Left cardiac atrium (tissue), 4 donors: Measurements from ENCODE around the gene PIK3R4. TPM values are rescaled to one million over a fixed set of nuclear protein-coding genes. Genes with fewer than 3 reads are reported as not detected.

Experiments used
- ATAC-seq, 2 donors: fragments of 200-7000 bp; cut with Tn5 transposase; one replicate each; pipeline ENCODE4 v1.9.1; 2020; ENCODE audit warnings: mild to moderate bottlenecking in 2 of 2, moderate library complexity in 2 of 2
- DNase-seq: peaks from one replicate; pipeline ENCODE4 v3.0.0-alpha.2; 2020
- intact Hi-C, 2 donors: fragments of 100-400 bp; cut with DNase I; formaldehyde crosslinking; loops; one replicate each; pipeline versions ENCODE4 v1.14.1 to v1.15.1; 2022 to 2023
- total RNA-seq, 2 donors: library from RNA; stranded (reverse); fragmentation: NEBNext Ultra II Directional; extraction: Animal tissue kit (Norgen Biotek cat#: 25700); gene quantifications; one replicate each; pipeline ENCODE4 v1.2.1, GENCODE V29; 2021
- donor health status: DM: no; HTN: yes; CAD: no.
- donor health status: DM: no; HTN: yes; CAD: no; lungs with severe emphysema.
- donor health status: DM: yes; HTN: yes; CAD: no.
- donor health status: Dilated cardiomyopathy.

Gene PIK3R4
- total RNA-seq, 2 donors from 2014 or later = 15.4 to 16.4 TPM

DNA sequence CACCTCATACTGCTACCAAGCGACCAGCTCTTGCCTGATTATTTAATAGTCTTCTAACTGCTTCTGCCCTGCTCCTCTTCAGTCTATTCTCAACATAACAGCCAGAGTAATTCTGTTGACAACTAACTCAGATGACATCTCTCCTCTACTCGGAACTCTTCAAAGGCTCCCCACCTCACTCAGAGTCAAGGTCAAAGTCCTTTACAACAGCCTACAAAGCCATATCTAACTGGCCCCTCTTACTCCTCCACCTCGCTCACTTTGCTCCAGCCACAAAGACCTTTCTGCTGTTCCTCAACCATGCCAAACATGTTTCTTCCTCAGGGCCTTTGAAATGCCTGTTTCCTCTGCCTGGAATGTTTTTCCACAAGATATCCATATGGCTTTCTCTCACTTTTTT is 43.6 kb downstream of the PIK3R4 start:
- intact Hi-C loops = no loop called here
- no peak for DNase-seq
- ATAC-seq = no peak

GRCh38 chr3:130700541-130700940 is 46.1 kb downstream of the PIK3R4 start:
- peak; percentile 34 for DNase-seq

DNA sequence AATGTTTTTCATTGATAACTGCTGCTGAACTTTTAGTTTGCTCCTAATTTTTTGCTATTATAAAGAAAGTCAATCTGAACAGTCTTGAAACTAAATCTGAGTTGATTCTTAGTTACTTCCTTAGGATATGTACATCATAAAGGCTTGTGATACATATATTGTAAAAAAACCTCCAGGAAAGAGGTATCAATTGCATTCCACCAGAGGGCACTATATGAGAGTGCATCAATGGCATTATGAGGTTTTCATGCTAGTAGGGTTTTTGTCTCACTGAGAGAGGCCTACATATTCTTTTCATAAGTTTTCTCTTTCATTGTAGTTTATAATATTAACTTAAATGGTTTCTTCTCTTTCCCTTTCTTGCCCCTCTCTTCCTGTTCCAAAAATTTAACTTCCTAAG is 46.9 kb downstream of the PIK3R4 start:
- no peak for DNase-seq
- no peak for ATAC-seq
- intact Hi-C loops = no loop called here

More at GRCh38 chr3:130700541-130700940, 46.1 kb downstream of the PIK3R4 start:
- intact Hi-C loops = no loop called here
- ATAC-seq = peak; percentile 55 to 88

DNA sequence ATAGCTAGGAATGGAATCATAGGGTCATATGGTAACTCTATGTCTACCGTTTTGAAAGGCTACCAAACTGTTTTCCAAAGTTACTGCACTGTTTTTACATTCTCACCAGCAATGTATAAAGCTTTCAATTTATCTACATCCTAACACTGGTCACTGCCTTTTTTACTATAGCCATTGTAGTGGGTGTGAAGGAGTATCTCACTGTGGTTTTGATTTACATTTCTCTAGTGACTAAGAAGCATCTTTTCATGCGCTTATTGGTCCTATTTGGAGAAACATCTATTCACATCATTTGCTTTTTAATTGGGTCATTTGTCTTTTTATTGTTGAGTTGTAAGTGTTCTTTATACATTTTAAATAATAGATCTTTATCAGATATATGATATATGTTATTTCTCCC is 53.3 kb downstream of the PIK3R4 start:
- DNase-seq = no peak
- intact Hi-C loops = no loop called here
- no peak for ATAC-seq

- intact Hi-C loops = no loop called here
- ATAC-seq (no peak), DNase-seq (no peak)
Measured at GRCh38 chr3:130692455-130692854, 54.2 kb downstream of the PIK3R4 start.

- intact Hi-C loops = no loop called here
- ATAC-seq (no peak), DNase-seq (no peak)
Measured at GRCh38 chr3:130688697-130689470, 57.7 kb downstream of the PIK3R4 start.

- DNase-seq (no peak), ATAC-seq (no peak)
- intact Hi-C loops = no loop called here
Measured at GRCh38 chr3:130688015-130688688, 58.5 kb downstream of the PIK3R4 start.

GRCh38 chr3:130687327-130687726 is 59.3 kb downstream of the PIK3R4 start:
- ATAC-seq = no peak
- intact Hi-C loops = no loop called here
- no peak for DNase-seq

DNA sequence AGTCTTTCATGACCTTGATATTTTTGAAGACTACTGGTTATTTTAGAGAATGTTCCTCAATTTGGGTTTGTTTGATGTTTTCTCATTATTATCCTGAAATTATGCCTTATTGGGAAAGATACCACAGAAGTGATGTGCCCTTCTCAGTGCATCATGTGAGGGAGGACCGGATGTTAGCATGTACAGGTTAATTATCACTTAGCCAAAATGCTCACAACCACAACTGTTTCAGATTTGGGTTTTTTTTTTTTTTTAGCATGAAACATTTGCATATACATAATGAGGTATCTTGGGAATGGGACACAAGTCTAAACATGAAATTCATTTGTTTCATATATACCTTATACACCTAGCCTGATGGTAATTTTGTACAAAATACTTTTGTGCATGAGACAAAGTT is 59.8 kb downstream of the PIK3R4 start:
- intact Hi-C loops = no loop called here
- DNase-seq (no peak), ATAC-seq (no peak)

GRCh38 chr3:130682131-130682530 is 64.5 kb downstream of the PIK3R4 start:
- intact Hi-C loops = no loop called here
- no peak for DNase-seq
- ATAC-seq = no peak

- intact Hi-C loops = no loop called here
- ATAC-seq (no peak), DNase-seq (no peak)
Measured at GRCh38 chr3:130679218-130679617, 67.4 kb downstream of the PIK3R4 start.

- DNase-seq (no peak), ATAC-seq (no peak)
- intact Hi-C loops = no loop called here
Measured at GRCh38 chr3:130677343-130677742, 69.3 kb downstream of the PIK3R4 start.

GRCh38 chr3:130671545-130672312 is 74.9 kb downstream of the PIK3R4 start:
- DNase-seq = no peak
- ATAC-seq = no peak
- intact Hi-C loops = no loop called here

DNA sequence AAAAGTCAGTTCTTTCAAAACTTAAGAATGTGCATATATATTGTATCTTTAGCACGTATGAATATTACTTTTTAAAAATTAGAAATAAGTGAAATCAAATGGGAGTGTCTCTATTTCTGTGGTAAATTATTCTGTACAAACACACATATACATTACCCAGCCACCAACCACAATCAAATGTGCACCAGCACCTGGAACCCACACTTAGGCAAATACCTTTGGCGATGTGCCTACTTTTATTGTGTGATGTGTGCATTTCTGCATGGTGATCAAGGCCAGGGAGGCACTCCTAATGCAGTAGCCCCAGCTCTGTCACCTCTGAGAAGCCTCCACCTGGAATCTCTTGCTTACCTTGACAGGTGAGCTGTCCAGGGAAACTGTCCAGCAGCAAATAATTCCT is 76.9 kb downstream of the PIK3R4 start:
- intact Hi-C loops = no loop called here
- ATAC-seq = no peak
- DNase-seq = no peak

- DNase-seq = no peak
- peak in 1 of 2 donors; percentile 7 for ATAC-seq
- intact Hi-C loops = no loop called here
Measured at GRCh38 chr3:130663092-130663491, 83.5 kb downstream of the PIK3R4 start.

DNA sequence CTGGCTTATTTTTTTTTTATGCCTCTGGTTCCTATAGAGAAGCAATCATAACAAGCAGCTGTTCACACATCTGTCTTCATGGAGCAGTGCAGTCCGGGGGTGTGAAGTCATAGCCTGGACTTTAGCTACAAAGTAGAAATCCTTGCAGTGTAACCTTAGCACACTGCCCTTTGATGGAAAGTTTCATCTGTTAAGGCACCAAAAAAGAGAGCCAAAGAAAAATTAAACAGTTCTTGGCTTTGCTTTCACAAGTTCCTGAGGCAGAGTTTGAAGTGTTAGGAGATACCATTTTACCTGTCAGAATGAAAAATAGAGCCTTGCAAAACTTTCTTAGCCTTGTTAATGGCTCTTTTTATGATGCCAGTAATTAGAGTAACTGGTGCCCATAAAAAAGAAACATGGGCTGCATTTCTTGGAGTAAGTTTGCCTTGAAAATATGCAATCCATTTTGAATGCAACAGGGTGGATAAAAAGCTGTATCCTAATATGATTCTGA is 84.1 kb downstream of the PIK3R4 start:
- DNase-seq = no peak
- ATAC-seq = peak in 1 of 2 donors; percentile 66
- intact Hi-C loops = no loop called here

GRCh38 chr3:130661140-130661891 is 85.3 kb downstream of the PIK3R4 start:
- DNase-seq = no peak
- ATAC-seq = peak in 1 of 2 donors; percentile 78
- intact Hi-C loops = no loop called here

DNA sequence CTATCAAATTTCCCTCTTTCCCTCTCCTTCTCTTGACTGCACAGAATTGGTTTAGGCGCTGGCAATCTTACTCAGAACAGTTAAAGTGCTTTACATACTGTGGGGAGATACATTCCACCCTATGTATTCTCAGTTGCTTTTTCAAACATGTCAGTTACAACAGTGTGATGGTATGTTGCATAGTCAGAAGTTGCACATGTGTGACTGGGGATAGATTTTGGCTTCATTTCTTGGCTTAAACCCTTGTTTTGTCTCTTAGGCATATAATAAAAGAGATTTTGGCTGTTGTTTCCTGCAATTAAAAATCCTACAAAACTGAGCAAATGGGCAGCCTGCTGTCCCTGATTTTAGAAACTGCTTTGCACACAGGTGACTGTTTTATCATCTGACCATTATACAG is 86.7 kb downstream of the PIK3R4 start:
- no peak for DNase-seq
- intact Hi-C loops = no loop called here
- no peak for ATAC-seq

DNA sequence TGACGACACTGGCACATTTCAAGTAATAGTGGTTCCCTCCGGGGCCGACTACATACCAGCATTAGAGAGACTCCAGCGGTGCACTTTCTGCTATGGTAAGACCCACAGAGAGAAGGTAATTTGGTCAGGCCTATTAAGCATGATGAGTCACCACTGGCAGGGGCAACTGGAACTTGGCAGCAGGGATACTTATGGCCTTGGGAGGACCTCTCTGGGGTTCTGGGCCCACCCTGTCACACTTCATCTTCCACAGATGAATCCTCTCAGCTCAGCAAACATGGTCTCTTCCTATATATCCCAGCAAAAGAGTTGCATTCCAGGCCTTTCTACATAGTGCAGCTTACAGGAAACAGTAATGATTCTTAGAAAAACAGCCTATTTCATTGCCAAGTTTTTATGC is 88.0 kb downstream of the PIK3R4 start:
- ATAC-seq = peak in 1 of 2 donors; percentile 54
- intact Hi-C loops = no loop called here
- no peak for DNase-seq
